PC-3 (cell line): Measurements from ENCODE around the gene ZNF726. TPM values are rescaled to one million over a fixed set of nuclear protein-coding genes. Genes with fewer than 3 reads are reported as not detected.
"Not testable (repeated sequence)": the region's sequence is repeated elsewhere in the genome, so short reads cannot be mapped to it uniquely, and the experiment has no call there.

Experiments
- ATAC-seq: fragments of 200-7000 bp; cut with Tn5 transposase; 2 replicates; pipeline ENCODE4 v1.9.1; 2020; ENCODE audit warnings: mild to moderate bottlenecking, moderate library complexity
- BruUV-seq: library from RNA; stranded (reverse); fragments of 400-500 nt; replicated peaks from 2 replicates; lab custom pipeline; 2021; lab: Mats Ljungman, UMichigan
- CTCF ChIA-PET: fragments of 300-600 bp; sonication (Branson Sonifier 250); formaldehyde crosslinking; loops from one replicate; lab custom pipeline; 2022; ENCODE audit warnings: antibody characterized with exemption; lab: Charles Lee
- POLR2A ChIA-PET: fragments of 300-600 bp; sonication (Branson Sonifier 250); formaldehyde crosslinking; loops from one replicate; lab custom pipeline; 2022; ENCODE audit warnings: antibody characterized with exemption; ENCODE audit not compliant: unreplicated experiment; lab: Charles Lee
- DNase-seq: peaks from one replicate; pipeline ENCODE4 v3.0.0-alpha.2; 2015
- H2AFZ ChIP-seq: fragments of 300-600 bp; sonication (generic); 2 replicates; pipeline ENCODE4 v1.6.0; 2016; ENCODE audit warnings: antibody characterized with exemption, low read length
- H3F3A ChIP-seq: fragments of 300-600 bp; sonication (generic); one replicate; pipeline ENCODE4 v1.6.0; 2017; ENCODE audit warnings: antibody characterized with exemption, low read length, control low read depth, mild to moderate bottlenecking; ENCODE audit not compliant: unreplicated experiment
- H3K27ac ChIP-seq: fragments of 300-600 bp; sonication (generic); 2 replicates; pipeline ENCODE4 v1.5.1; 2016; ENCODE audit warnings: mild to moderate bottlenecking, low read length
- H3K27me3 ChIP-seq: fragments of 300-600 bp; sonication (generic); 2 replicates; pipeline ENCODE4 v1.6.1; 2016; ENCODE audit warnings: low read length, mixed read lengths
- H3K36me3 ChIP-seq: fragments of 300-600 bp; sonication (generic); 2 replicates; pipeline ENCODE4 v1.6.1; 2016; ENCODE audit warnings: low read depth, mixed run types, low read length, mixed read lengths
- H3K4me1 ChIP-seq: fragments of 300-600 bp; sonication (generic); 2 replicates; pipeline ENCODE4 v1.5.1; 2016; ENCODE audit warnings: low read length; ENCODE audit not compliant: insufficient read depth
- H3K4me2 ChIP-seq: fragments of 300-600 bp; sonication (generic); 2 replicates; pipeline ENCODE4 v1.6.0; 2016; ENCODE audit warnings: low read length
- H3K4me3 ChIP-seq: fragments of 300-600 bp; sonication (generic); 2 replicates; pipeline ENCODE4 v1.5.1; 2016; ENCODE audit warnings: mild to moderate bottlenecking, low read length, mixed read lengths
- H3K79me2 ChIP-seq: fragments of 300-600 bp; sonication (generic); 2 replicates; pipeline ENCODE4 v1.6.1; 2017; ENCODE audit warnings: low read length, mixed read lengths
- H3K9ac ChIP-seq: fragments of 300-600 bp; sonication (generic); 2 replicates; pipeline ENCODE4 v1.6.0; 2016; ENCODE audit warnings: mild to moderate bottlenecking, low read length
- H3K9me2 ChIP-seq: fragments of 300-600 bp; sonication (generic); replicated peaks from 2 replicates; pipeline ENCODE4 v1.6.1; 2016; ENCODE audit warnings: mixed run types, low read length, mixed read lengths
- H3K9me3 ChIP-seq: fragments of 300-600 bp; sonication (generic); 2 replicates; pipeline ENCODE4 v1.6.1; 2016; ENCODE audit warnings: low read length, mixed read lengths
- H4K20me1 ChIP-seq: fragments of 300-600 bp; sonication (generic); 2 replicates; pipeline ENCODE4 v1.6.1; 2016; ENCODE audit warnings: low read length, mixed read lengths
- CTCF ChIP-seq: fragments of 300-600 bp; sonication (generic); conservative IDR thresholded peaks from 2 replicates; pipeline ENCODE4 v1.5.1; 2017; ENCODE audit warnings: antibody characterized with exemption, low read depth, mild to moderate bottlenecking, low read length
- EZH2 ChIP-seq: fragments of 300-600 bp; sonication (generic); IDR thresholded peaks from one replicate; pipeline ENCODE4 v1.6.1; 2017; ENCODE audit warnings: antibody characterized with exemption, mild to moderate bottlenecking, low read length; ENCODE audit not compliant: unreplicated experiment
- EZH2phosphoT487 ChIP-seq: fragments of 300-600 bp; sonication (generic); IDR thresholded peaks from 2 replicates; pipeline ENCODE4 v1.6.1; 2018; ENCODE audit warnings: mild to moderate bottlenecking, antibody characterized with exemption, low read length, borderline replicate concordance
- intact Hi-C: fragments of 100-400 bp; cut with micrococcal nuclease; formaldehyde crosslinking; loops from 2 replicates; pipeline ENCODE4 v1.9.0; 2023
- total RNA-seq: library from RNA; depleted of rRNA; stranded (reverse); fragments of >200 nt; gene quantifications from 2 replicates; pipeline ENCODE4 v1.2.3, GENCODE V29; 2014

The ZNF726 gene
- total RNA-seq, 1 experiment from 2014 or later: 12.7 TPM

GRCh38 chr19:23956051-23956450, 41.4 kb downstream of the ZNF726 start:
- Histone ChIP-seq H3F3A (no peaks in the 10 kb centered on the region), H3K79me2 (no peaks in the 10 kb centered on the region), H3K9me3 (peaks cover 16% of the 10 kb centered on the region), H3K27me3 (no peaks in the 10 kb centered on the region), H2AFZ (no peak overlapping the region), H3K9me2 (no peaks in the 10 kb centered on the region), H4K20me1 (no peaks in the 10 kb centered on the region), H3K36me3 (peaks cover 5% of the 10 kb centered on the region; the same call in 1 of the 2 replicates), H3K9ac (no peak overlapping the region), H3K4me3 (no peak overlapping the region), H3K4me1 (peaks cover 17% of the 10 kb centered on the region), H3K4me2 (no peak overlapping the region), H3K27ac (no peak overlapping the region)
- ChIA-PET CTCF (no interaction called here), POLR2A (no interaction called here)
- intact Hi-C loops: loop anchor here (5.0 kb wide), 1 partner anchor 76 kb away; no protein-coding TSS in a partner anchor
- DNase-seq (no peak), ATAC-seq (no peak)
- BruUV-seq: no TSS peak
- TF ChIP-seq CTCF (no peak), EZH2 (no peak), EZH2phosphoT487 (no peak)

GRCh38 chr19:23957660-23958281, 43.1 kb downstream of the ZNF726 start:
- ChIA-PET POLR2A (interaction anchor here (0.7 kb wide), 1 partner anchor 47 kb away, joined by 3 read pairs; no protein-coding TSS in a partner anchor), CTCF (no interaction called here)
- Histone ChIP-seq H4K20me1 (no peaks in the 10 kb centered on the region), H3F3A (no peaks in the 10 kb centered on the region), H3K79me2 (no peaks in the 10 kb centered on the region), H3K9ac (no peak overlapping the region), H3K27me3 (no peaks in the 10 kb centered on the region), H3K4me1 (peaks cover 17% of the 10 kb centered on the region), H2AFZ (peak overlapping the region; percentile 56), H3K9me2 (no peaks in the 10 kb centered on the region), H3K4me3 (peak overlapping the region; percentile 31), H3K9me3 (peaks cover 17% of the 10 kb centered on the region), H3K27ac (peak overlapping the region; percentile 61), H3K4me2 (peak overlapping the region; percentile 33), H3K36me3 (peaks cover 5% of the 10 kb centered on the region; the same call in 1 of the 2 replicates)
- intact Hi-C loops: loop anchor here (5.0 kb wide), 1 partner anchor 75 kb away; no protein-coding TSS in a partner anchor
- DNase-seq (peak; percentile 94), ATAC-seq (peak; percentile 95)
- BruUV-seq: no TSS peak
- TF ChIP-seq EZH2 (no peak), CTCF (0 out of 2 replicates have a peak, but pooled peaks have one; percentile 20)

GRCh38 chr19:23963396-23963795, 48.7 kb downstream of the ZNF726 start:
- ATAC-seq, H3K9ac ChIP-seq, H3K4me1 ChIP-seq, POLR2A ChIA-PET, H3K79me2 ChIP-seq, H3K27me3 ChIP-seq, H2AFZ ChIP-seq, H3K4me3 ChIP-seq, BruUV-seq, CTCF ChIA-PET, intact Hi-C loops, H3K27ac ChIP-seq, H3F3A ChIP-seq, H3K4me2 ChIP-seq, H3K9me2 ChIP-seq, DNase-seq, H4K20me1 ChIP-seq, H3K36me3 ChIP-seq: not testable (repeated sequence)
- H3K9me3 ChIP-seq: peaks cover 12% of the 10 kb centered on the region

GRCh38 chr19:23963881-23964280, 49.2 kb downstream of the ZNF726 start:
- H3K9ac ChIP-seq, H3K9me3 ChIP-seq, H3K4me2 ChIP-seq, DNase-seq, H3F3A ChIP-seq, H3K9me2 ChIP-seq, H3K79me2 ChIP-seq, BruUV-seq, H3K4me3 ChIP-seq, H3K4me1 ChIP-seq, H3K27ac ChIP-seq, H2AFZ ChIP-seq, H3K36me3 ChIP-seq, H4K20me1 ChIP-seq, intact Hi-C loops, CTCF ChIA-PET, POLR2A ChIA-PET, ATAC-seq, H3K27me3 ChIP-seq: not testable (repeated sequence)

- H3K36me3 ChIP-seq, ATAC-seq, BruUV-seq, H3K27me3 ChIP-seq, H3F3A ChIP-seq, H3K79me2 ChIP-seq, DNase-seq, CTCF ChIA-PET, H3K4me1 ChIP-seq, H3K4me3 ChIP-seq, H3K9me3 ChIP-seq, intact Hi-C loops, H3K9me2 ChIP-seq, H3K27ac ChIP-seq, H2AFZ ChIP-seq, POLR2A ChIA-PET, H3K4me2 ChIP-seq, H4K20me1 ChIP-seq, H3K9ac ChIP-seq: not testable (repeated sequence)
These were observed 49.6 kb downstream of the ZNF726 start for GRCh38 chr19:23964334-23964733.
